SKM-1 treated with dmso at 0.1 percent for 144 hours (cell line): ENCODE results near the gene STAP1.
"Not testable (repeated sequence)": the region's sequence is repeated elsewhere in the genome, so short reads cannot be mapped to it uniquely, and the experiment has no call there.

Experiments used
- DNase-seq: peaks from one replicate; lab custom pipeline; 2025; ENCODE audit not compliant: unreplicated experiment; lab: John Stamatoyannopoulos, UW

The STAP1 gene

GRCh38 chr4:67558493-67558892 lies at the start of gene STAP1:
Gene STAP1, plus strand, starts transcription at chr4:67558727. Its CDS starts 83 bp downstream, at chr4:67558810.
- DNase-seq, result peak; percentile 58

- no peak for DNase-seq
These were observed 46.0 kb upstream of the STAP1 start for GRCh38 chr4:67512501-67512900.

GRCh38 chr4:67520141-67520540 lies 38.4 kb upstream of the STAP1 start:
- no peak for DNase-seq

GRCh38 chr4:67521506-67521905 lies 37.0 kb upstream of the STAP1 start:
- no peak for DNase-seq

GRCh38 chr4:67522230-67522629 lies 36.3 kb upstream of the STAP1 start:
- DNase-seq, result no peak

GRCh38 chr4:67522851-67523671 lies 35.5 kb upstream of the STAP1 start:
- no peak for DNase-seq

GRCh38 chr4:67524140-67524539 lies 34.4 kb upstream of the STAP1 start:
- not testable (repeated sequence) for DNase-seq

- DNase-seq, result no peak
These were observed 27.1 kb upstream of the STAP1 start for GRCh38 chr4:67531379-67531962.

GRCh38 chr4:67532397-67532796 lies 26.1 kb upstream of the STAP1 start:
- DNase-seq, result not testable (repeated sequence)

GRCh38 chr4:67533112-67533511 lies 25.4 kb upstream of the STAP1 start:
- no peak for DNase-seq

GRCh38 chr4:67535280-67535840 lies 23.2 kb upstream of the STAP1 start:
- no peak for DNase-seq

GRCh38 chr4:67539830-67540229 lies 18.7 kb upstream of the STAP1 start:
- DNase-seq, result no peak

- no peak for DNase-seq
These were observed 16.5 kb upstream of the STAP1 start for GRCh38 chr4:67542076-67542475.

- peak; percentile 95 for DNase-seq
These were observed 13.1 kb upstream of the STAP1 start, which contains the start of gene CENPC for GRCh38 chr4:67545199-67546003. Gene CENPC, minus strand, starts transcription at chr4:67545503. Its CDS starts 148 bp downstream, at chr4:67545355.

- no peak for DNase-seq
These were observed 12.5 kb upstream of the STAP1 start for GRCh38 chr4:67546004-67546356.

- no peak for DNase-seq
These were observed 11.6 kb upstream of the STAP1 start for GRCh38 chr4:67546971-67547370.

- DNase-seq, result peak; percentile 8
These were observed 9.4 kb upstream of the STAP1 start for GRCh38 chr4:67549123-67549522.

GRCh38 chr4:67550451-67550850 lies 8.1 kb upstream of the STAP1 start:
- DNase-seq, result no peak

GRCh38 chr4:67550857-67551256 lies 7.7 kb upstream of the STAP1 start:
- no peak for DNase-seq

- not testable (repeated sequence) for DNase-seq
These were observed 6.3 kb upstream of the STAP1 start for GRCh38 chr4:67552146-67552792.

- DNase-seq, result no peak
These were observed 4.4 kb upstream of the STAP1 start for GRCh38 chr4:67554096-67554495.
